GM19455 (cell line): ENCODE results near the gene NKD1.

Experiments
- ATAC-seq: cut with Tn5 transposase; IDR thresholded peaks from one replicate; pipeline ENCODE4 v1.9.1; 2021; ENCODE audit not compliant: unreplicated experiment

Gene NKD1

GRCh38 chr16:50555952-50556673 is 7.9 kb downstream of the NKD1 start:
- ATAC-seq = no peak

- ATAC-seq = no peak
Observed at GRCh38 chr16:50557046-50557445, 8.8 kb downstream of the NKD1 start.

GRCh38 chr16:50558913-50559312 is 10.7 kb downstream of the NKD1 start:
- no peak for ATAC-seq

GRCh38 chr16:50559342-50559741 is 11.1 kb downstream of the NKD1 start:
- no peak for ATAC-seq

GRCh38 chr16:50559804-50560514 is 11.8 kb downstream of the NKD1 start:
- ATAC-seq = no peak

- no peak for ATAC-seq
Observed at GRCh38 chr16:50560903-50561863, 13.0 kb downstream of the NKD1 start.

GRCh38 chr16:50562657-50563056 is 14.5 kb downstream of the NKD1 start:
- no peak for ATAC-seq

GRCh38 chr16:50563989-50564388 is 15.8 kb downstream of the NKD1 start:
- ATAC-seq = no peak

GRCh38 chr16:50565428-50565827 is 17.2 kb downstream of the NKD1 start:
- ATAC-seq = no peak

- no peak for ATAC-seq
Observed at GRCh38 chr16:50566014-50566962, 18.1 kb downstream of the NKD1 start.

GRCh38 chr16:50567651-50568050 is 19.5 kb downstream of the NKD1 start:
- ATAC-seq = no peak

GRCh38 chr16:50568187-50568815 is 20.1 kb downstream of the NKD1 start:
- ATAC-seq = no peak

GRCh38 chr16:50570354-50570753 is 22.2 kb downstream of the NKD1 start:
- ATAC-seq = no peak

GRCh38 chr16:50570808-50571598 is 22.8 kb downstream of the NKD1 start:
- no peak for ATAC-seq

- no peak for ATAC-seq
Observed at GRCh38 chr16:50571786-50572185, 23.6 kb downstream of the NKD1 start.

- no peak for ATAC-seq
Observed at GRCh38 chr16:50572700-50573099, 24.5 kb downstream of the NKD1 start.

GRCh38 chr16:50573279-50573678 is 25.1 kb downstream of the NKD1 start:
- no peak for ATAC-seq

GRCh38 chr16:50573947-50574744 is 25.9 kb downstream of the NKD1 start:
- no peak for ATAC-seq
